Upper lobe of right lung (tissue), 1 donor: Measurements from ENCODE around the gene LOXHD1. TPM values are rescaled to one million over a fixed set of nuclear protein-coding genes. Genes with fewer than 3 reads are reported as not detected.

Experiments used
- ATAC-seq: fragments of 200-7000 bp; cut with Tn5 transposase; one replicate; pipeline ENCODE4 v1.9.1; 2020; ENCODE audit warnings: mild to moderate bottlenecking, moderate library complexity
- DNase-seq: peaks from one replicate; pipeline ENCODE4 v3.0.0-alpha.2; 2020
- H3K27ac ChIP-seq: fragments of 200-600 bp; one replicate; pipeline ENCODE4 v1.8.0; 2022
- H3K27me3 ChIP-seq: fragments of 200-600 bp; one replicate; pipeline ENCODE4 v1.8.0; 2022; ENCODE audit warnings: mild to moderate bottlenecking
- H3K36me3 ChIP-seq: fragments of 200-600 bp; one replicate; pipeline ENCODE4 v1.8.0; 2022
- H3K4me1 ChIP-seq: fragments of 200-600 bp; one replicate; pipeline ENCODE4 v1.8.0; 2022
- H3K4me3 ChIP-seq: fragments of 200-600 bp; one replicate; pipeline ENCODE4 v1.8.0; 2022; ENCODE audit warnings: mild to moderate bottlenecking
- H3K9me3 ChIP-seq: fragments of 200-600 bp; one replicate; pipeline ENCODE4 v1.8.0; 2022
- intact Hi-C: fragments of 100-400 bp; cut with DNase I; formaldehyde crosslinking; loops from one replicate; pipeline ENCODE4 v1.11.0; 2022
- total RNA-seq: library from RNA; stranded (reverse); fragmentation: NEBNext Ultra II Directional; extraction: Animal tissue kit (Norgen Biotek cat#: 25700); gene quantifications from one replicate; pipeline ENCODE4 v1.2.1, GENCODE V29; 2021
- TF ChIP-seq, protein P1 (sequence below): fragments of 200-600 bp; IDR thresholded peaks from one replicate; pipeline ENCODE4 v1.8.0; 2022; ENCODE audit warnings: antibody characterized with exemption
- donor health status: DM: no; HTN: yes; CAD: no; lungs with severe emphysema.

The LOXHD1 gene
- total RNA-seq, 1 donor from 2014 or later: 2.7 TPM

DNA sequence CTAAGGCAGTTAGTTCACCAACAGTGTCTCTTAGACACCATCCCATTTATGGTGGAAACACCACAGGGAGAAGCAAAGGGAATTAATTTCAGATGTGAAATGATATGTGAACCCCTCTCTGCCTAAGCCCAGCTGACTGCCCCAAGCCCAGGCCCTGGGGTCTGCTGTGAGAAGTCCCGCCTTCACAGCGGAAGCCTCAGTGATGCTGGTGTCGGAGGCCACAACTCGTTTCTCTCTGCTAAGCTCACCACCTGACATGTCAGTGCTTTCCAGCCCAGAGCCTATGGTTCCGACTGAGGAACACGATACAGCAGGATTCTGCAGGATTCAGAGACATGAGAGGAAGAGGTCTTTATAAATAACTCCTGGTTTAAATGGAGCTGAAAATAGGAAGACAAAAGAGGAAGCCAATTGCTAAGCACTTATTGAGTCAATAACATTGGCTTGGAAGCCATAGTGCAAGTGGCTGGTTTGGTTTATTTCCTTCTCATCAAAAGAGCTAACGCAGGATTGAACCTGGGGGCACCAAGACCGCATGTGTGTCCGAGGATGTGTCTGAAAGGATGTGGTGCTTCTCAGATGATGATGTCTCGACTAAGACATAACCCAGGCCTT, 21.9 kb upstream of the LOXHD1 start:
- no peak overlapping the region for H3K27ac ChIP-seq
- ATAC-seq (no peak), DNase-seq (no peak)
- H3K9me3 ChIP-seq: no peaks in the 10 kb centered on the region
- TF ChIP-seq, protein P1, sequence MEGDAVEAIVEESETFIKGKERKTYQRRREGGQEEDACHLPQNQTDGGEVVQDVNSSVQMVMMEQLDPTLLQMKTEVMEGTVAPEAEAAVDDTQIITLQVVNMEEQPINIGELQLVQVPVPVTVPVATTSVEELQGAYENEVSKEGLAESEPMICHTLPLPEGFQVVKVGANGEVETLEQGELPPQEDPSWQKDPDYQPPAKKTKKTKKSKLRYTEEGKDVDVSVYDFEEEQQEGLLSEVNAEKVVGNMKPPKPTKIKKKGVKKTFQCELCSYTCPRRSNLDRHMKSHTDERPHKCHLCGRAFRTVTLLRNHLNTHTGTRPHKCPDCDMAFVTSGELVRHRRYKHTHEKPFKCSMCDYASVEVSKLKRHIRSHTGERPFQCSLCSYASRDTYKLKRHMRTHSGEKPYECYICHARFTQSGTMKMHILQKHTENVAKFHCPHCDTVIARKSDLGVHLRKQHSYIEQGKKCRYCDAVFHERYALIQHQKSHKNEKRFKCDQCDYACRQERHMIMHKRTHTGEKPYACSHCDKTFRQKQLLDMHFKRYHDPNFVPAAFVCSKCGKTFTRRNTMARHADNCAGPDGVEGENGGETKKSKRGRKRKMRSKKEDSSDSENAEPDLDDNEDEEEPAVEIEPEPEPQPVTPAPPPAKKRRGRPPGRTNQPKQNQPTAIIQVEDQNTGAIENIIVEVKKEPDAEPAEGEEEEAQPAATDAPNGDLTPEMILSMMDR: no peak
- no peak overlapping the region for H3K4me3 ChIP-seq
- peaks cover 4% of the 10 kb centered on the region for H3K27me3 ChIP-seq
- H3K4me1 ChIP-seq: no peaks in the 10 kb centered on the region
- intact Hi-C loops: no loop called here
- no peaks in the 10 kb centered on the region for H3K36me3 ChIP-seq

DNA sequence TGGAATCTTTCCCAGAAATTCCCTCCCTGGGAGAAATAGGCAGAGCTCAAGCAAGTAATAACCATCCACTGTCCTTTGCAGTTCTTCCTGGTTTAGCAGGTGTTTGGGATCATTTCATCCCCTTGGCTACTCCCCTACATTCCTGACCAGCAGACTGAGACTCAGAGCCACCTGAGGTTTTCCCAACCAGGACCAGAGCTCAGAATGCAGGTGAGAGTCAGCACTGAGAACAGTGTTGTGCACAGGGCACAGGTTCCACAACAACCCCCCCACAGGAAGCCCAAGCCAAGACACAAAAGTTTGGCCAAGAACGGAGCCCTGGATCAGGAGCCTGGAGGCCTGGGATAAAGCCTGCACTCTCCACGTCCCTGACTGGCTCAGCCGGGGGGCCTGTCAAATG, 21.0 kb upstream of the LOXHD1 start:
- no peak overlapping the region for H3K4me3 ChIP-seq
- peaks cover 4% of the 10 kb centered on the region for H3K27me3 ChIP-seq
- H3K9me3 ChIP-seq: no peaks in the 10 kb centered on the region
- ATAC-seq: no peak
- no peaks in the 10 kb centered on the region for H3K4me1 ChIP-seq
- no peak for DNase-seq
- TF ChIP-seq, protein P1: no peak
- intact Hi-C loops: no loop called here
- H3K27ac ChIP-seq: no peak overlapping the region
- H3K36me3 ChIP-seq: no peaks in the 10 kb centered on the region

DNA sequence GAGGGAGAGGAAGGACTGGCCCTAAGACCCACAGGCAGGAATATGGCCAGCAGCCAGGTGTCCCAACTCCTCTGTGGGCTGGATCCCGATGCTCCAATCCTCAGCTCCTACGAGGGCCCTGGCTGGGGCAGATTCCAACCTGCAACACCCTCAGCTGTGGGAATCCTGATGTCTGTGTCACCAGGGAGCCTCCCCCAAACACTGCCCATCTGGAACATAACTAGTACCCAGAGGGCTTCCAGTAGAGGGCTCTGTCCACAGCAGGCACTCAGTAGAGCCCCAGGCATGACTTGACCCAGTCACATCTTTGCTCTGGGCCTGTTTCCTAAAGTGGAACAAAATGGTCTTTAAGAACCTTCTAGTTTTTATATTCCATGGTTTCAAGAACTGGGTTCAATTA, 20.6 kb upstream of the LOXHD1 start:
- H3K27ac ChIP-seq: no peak overlapping the region
- H3K4me1 ChIP-seq: no peaks in the 10 kb centered on the region
- no peaks in the 10 kb centered on the region for H3K9me3 ChIP-seq
- no peak for DNase-seq
- intact Hi-C loops: no loop called here
- ATAC-seq: no peak
- H3K4me3 ChIP-seq: no peak overlapping the region
- no peaks in the 10 kb centered on the region for H3K36me3 ChIP-seq
- H3K27me3 ChIP-seq: peaks cover 4% of the 10 kb centered on the region
- TF ChIP-seq, protein P1: no peak

GRCh38 chr18:46676182-46676835, 19.3 kb upstream of the LOXHD1 start:
- no peak for DNase-seq
- H3K9me3 ChIP-seq: no peaks in the 10 kb centered on the region
- H3K4me3 ChIP-seq: no peak overlapping the region
- H3K4me1 ChIP-seq: no peaks in the 10 kb centered on the region
- TF ChIP-seq, protein P1: no peak
- no peaks in the 10 kb centered on the region for H3K36me3 ChIP-seq
- ATAC-seq: no peak
- peaks cover 4% of the 10 kb centered on the region for H3K27me3 ChIP-seq
- H3K27ac ChIP-seq: no peak overlapping the region
- intact Hi-C loops: no loop called here

DNA sequence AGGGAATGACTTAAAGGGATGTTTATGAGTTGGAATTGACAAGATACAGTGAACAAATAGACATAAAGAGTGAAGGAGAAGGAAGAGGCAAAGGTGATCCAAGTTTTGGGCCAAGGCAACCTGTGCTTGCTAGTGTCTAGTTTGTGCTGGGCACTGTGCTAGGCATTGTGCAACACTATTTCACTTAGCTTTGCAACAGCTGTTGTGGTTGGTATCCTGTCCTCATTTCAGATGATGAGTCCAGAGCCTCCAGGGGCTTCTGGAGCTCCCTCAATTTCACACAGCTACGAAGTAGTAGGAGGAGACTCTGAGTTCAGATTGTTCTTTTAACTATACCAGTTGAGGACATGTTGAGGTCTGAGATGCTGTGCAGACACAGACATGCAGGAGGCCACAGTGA, 18.1 kb upstream of the LOXHD1 start:
- TF ChIP-seq, protein P1: no peak
- H3K9me3 ChIP-seq: no peaks in the 10 kb centered on the region
- no peak overlapping the region for H3K27ac ChIP-seq
- H3K4me3 ChIP-seq: no peak overlapping the region
- peaks cover 4% of the 10 kb centered on the region for H3K27me3 ChIP-seq
- intact Hi-C loops: no loop called here
- DNase-seq (no peak), ATAC-seq (no peak)
- no peaks in the 10 kb centered on the region for H3K36me3 ChIP-seq
- no peaks in the 10 kb centered on the region for H3K4me1 ChIP-seq
